Left ventricle myocardium inferior (tissue), 1 donor: Measurements from ENCODE around the gene PKD1. TPM values are rescaled to one million over a fixed set of nuclear protein-coding genes. Genes with fewer than 3 reads are reported as not detected.

Source experiments
- DNase-seq: peaks from one replicate; pipeline ENCODE4 v3.0.0-alpha.2; 2020
- H3K27ac ChIP-seq: fragments of 200-600 bp; replicated peaks from 2 replicates; pipeline ENCODE4 v1.8.0; 2021
- H3K27me3 ChIP-seq: fragments of 200-600 bp; 2 replicates; pipeline ENCODE4 v1.8.0; 2021; ENCODE audit warnings: low read depth
- H3K36me3 ChIP-seq: fragments of 200-600 bp; 2 replicates; pipeline ENCODE4 v1.8.0; 2021
- H3K4me1 ChIP-seq: fragments of 200-600 bp; 2 replicates; pipeline ENCODE4 v1.8.0; 2021
- H3K4me3 ChIP-seq: fragments of 200-600 bp; 2 replicates; pipeline ENCODE4 v1.8.0; 2021; ENCODE audit warnings: mild to moderate bottlenecking, moderate library complexity
- H3K9me3 ChIP-seq: fragments of 200-600 bp; replicated peaks from 2 replicates; pipeline ENCODE4 v1.8.0; 2021
- intact Hi-C: fragments of 100-400 bp; cut with micrococcal nuclease; formaldehyde crosslinking; loops from one replicate; pipeline ENCODE4 v1.11.0; 2022
- total RNA-seq: library from RNA; stranded (reverse); fragmentation: NEBNext Ultra II Directional; extraction: Animal tissue kit (Norgen Biotek cat#: 25700); gene quantifications from one replicate; pipeline ENCODE4 v1.2.1, GENCODE V29; 2021
- TF ChIP-seq, protein P1 (sequence below): fragments of 200-600 bp; IDR thresholded peaks from 2 replicates; pipeline ENCODE4 v1.8.0; 2021; ENCODE audit warnings: antibody characterized with exemption, mild to moderate bottlenecking, borderline replicate concordance
- donor health status: DM: no; HTN: yes; CAD: no; lungs with severe emphysema.

PKD1 gene
- total RNA-seq, 1 donor from 2014 or later = 83.9 TPM

GRCh38 chr16:2095918-2096582, 39.6 kb downstream of the PKD1 start:
- no peak for DNase-seq
- TF ChIP-seq, protein P1, sequence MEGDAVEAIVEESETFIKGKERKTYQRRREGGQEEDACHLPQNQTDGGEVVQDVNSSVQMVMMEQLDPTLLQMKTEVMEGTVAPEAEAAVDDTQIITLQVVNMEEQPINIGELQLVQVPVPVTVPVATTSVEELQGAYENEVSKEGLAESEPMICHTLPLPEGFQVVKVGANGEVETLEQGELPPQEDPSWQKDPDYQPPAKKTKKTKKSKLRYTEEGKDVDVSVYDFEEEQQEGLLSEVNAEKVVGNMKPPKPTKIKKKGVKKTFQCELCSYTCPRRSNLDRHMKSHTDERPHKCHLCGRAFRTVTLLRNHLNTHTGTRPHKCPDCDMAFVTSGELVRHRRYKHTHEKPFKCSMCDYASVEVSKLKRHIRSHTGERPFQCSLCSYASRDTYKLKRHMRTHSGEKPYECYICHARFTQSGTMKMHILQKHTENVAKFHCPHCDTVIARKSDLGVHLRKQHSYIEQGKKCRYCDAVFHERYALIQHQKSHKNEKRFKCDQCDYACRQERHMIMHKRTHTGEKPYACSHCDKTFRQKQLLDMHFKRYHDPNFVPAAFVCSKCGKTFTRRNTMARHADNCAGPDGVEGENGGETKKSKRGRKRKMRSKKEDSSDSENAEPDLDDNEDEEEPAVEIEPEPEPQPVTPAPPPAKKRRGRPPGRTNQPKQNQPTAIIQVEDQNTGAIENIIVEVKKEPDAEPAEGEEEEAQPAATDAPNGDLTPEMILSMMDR = no peak
- no peaks in the 10 kb centered on the region for H3K9me3 ChIP-seq
- H3K27ac ChIP-seq = no peak overlapping the region
- H3K27me3 ChIP-seq = no peaks in the 10 kb centered on the region
- intact Hi-C loops = no loop called here
- H3K4me3 ChIP-seq = no peak overlapping the region
- H3K36me3 ChIP-seq = peaks cover 88% of the 10 kb centered on the region
- peaks cover 7% of the 10 kb centered on the region for H3K4me1 ChIP-seq

DNA sequence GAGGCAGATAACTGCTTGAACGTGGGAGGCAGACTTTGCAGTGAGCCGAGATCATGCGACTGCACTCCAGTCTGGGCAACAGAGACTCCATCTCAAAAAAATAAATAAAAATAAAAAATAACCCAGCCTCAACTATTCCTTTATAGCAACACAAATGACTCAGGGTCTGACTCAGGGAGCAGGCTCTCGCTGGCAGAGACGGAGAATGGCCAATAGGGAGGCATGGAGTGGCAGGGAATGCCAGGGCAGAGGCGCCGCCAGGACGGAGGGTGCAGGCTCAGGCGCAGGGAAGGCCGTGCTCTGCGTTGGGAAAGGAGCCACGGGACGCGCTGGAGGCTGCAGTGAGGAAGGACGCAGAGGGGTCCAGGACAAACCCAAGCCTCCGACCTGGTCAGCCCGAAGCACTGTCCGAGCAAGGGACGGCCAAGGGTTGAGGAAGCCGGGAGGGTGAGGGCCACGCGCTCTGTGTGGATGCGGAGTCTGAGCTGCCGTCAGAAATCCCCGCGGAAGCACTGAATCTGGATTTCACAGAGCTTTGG, 40.3 kb downstream of the PKD1 start:
- peaks cover 87% of the 10 kb centered on the region for H3K36me3 ChIP-seq
- H3K4me3 ChIP-seq = no peak overlapping the region
- intact Hi-C loops = no loop called here
- TF ChIP-seq, protein P1 = no peak
- H3K27ac ChIP-seq = no peak overlapping the region
- peaks cover 7% of the 10 kb centered on the region for H3K4me1 ChIP-seq
- no peak for DNase-seq
- no peaks in the 10 kb centered on the region for H3K9me3 ChIP-seq
- H3K27me3 ChIP-seq = no peaks in the 10 kb centered on the region

DNA sequence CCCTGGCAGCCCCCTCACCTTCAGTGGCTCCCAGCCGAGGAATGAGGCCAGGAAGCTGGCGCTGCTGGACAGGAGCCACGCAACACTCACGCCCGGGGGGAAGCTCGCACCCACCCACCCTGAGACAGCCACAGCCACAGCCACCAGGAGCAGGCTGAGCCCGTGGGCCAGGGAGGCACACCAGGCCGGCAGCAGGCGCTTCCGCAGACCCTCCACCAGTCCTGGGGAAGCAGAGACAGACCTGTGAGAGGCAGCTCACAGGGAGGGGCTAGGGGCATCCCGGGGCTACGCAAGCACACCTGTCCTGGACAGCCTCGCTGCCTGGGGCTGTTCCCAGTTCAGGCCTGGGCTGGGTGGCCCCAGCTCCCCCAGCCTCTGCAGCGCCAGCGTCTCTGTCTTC, 41.9 kb downstream of the PKD1 start:
- intact Hi-C loops = no loop called here
- no peak overlapping the region for H3K4me3 ChIP-seq
- H3K36me3 ChIP-seq = peaks cover 87% of the 10 kb centered on the region
- DNase-seq = no peak
- H3K27ac ChIP-seq = no peak overlapping the region
- peaks cover 16% of the 10 kb centered on the region for H3K4me1 ChIP-seq
- no peaks in the 10 kb centered on the region for H3K27me3 ChIP-seq
- TF ChIP-seq, protein P1 = no peak
- H3K9me3 ChIP-seq = no peaks in the 10 kb centered on the region

DNA sequence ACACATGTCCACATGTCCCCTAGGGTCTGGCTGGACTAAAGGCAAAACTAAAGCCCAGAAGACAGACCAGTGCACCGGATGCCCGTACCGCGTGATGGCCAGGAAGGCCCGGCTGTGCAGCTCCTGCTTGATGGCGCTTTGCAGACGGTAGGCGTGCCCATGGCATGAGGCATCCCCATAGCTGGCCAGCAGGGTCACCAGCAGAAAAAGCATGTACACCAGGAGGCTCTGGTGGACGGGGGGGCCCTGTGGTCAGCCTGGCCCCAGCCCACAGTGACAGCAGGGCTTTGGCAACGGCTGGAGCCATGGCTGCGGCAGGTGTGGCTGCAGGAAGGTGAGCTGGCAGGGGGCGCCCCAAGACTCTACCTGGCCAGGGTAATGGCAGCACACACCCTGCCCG, 42.8 kb downstream of the PKD1 start:
- TF ChIP-seq, protein P1 = no peak
- peaks cover 16% of the 10 kb centered on the region for H3K4me1 ChIP-seq
- DNase-seq = no peak
- intact Hi-C loops = no loop called here
- no peaks in the 10 kb centered on the region for H3K9me3 ChIP-seq
- H3K36me3 ChIP-seq = peaks cover 96% of the 10 kb centered on the region
- H3K4me3 ChIP-seq = no peak overlapping the region
- H3K27me3 ChIP-seq = no peaks in the 10 kb centered on the region
- no peak overlapping the region for H3K27ac ChIP-seq

DNA sequence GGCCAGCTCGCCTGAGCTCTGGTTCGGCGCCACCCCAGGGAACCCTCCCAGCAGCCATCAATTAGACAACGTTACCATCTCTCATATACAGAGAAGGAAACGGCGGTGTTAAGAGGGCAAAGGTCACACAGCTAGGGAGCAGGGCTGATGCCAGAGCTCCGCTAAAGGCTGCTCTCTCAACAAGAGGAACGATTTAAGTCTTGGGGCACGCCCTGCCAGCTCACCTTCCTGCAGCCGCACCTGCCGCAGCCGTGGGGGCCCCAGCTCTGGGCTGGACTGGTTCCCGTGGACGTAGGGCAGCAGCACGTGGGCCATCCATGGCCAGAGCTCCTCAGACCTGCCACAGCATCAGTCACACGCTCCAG, 43.5 kb downstream of the PKD1 start:
- no peak overlapping the region for H3K27ac ChIP-seq

More for the DNA sequence above, 43.5 kb downstream of the PKD1 start:
- peaks cover 95% of the 10 kb centered on the region for H3K36me3 ChIP-seq
- DNase-seq = no peak
- no peak overlapping the region for H3K4me3 ChIP-seq
- H3K27me3 ChIP-seq = no peaks in the 10 kb centered on the region
- intact Hi-C loops = no loop called here
- TF ChIP-seq, protein P1 = no peak
- no peaks in the 10 kb centered on the region for H3K9me3 ChIP-seq
- H3K4me1 ChIP-seq = peaks cover 16% of the 10 kb centered on the region
